IMR-90 (cell line): ENCODE data around the gene UBASH3B. TPM values are rescaled to one million over a fixed set of nuclear protein-coding genes. Genes with fewer than 3 reads are reported as not detected.
A peak's percentile ranks its signal among the peaks of the same experiment; 100 is the strongest.

Experiments used
- ATAC-seq: fragments of 200-7000 bp; cut with Tn5 transposase; 2 replicates; pipeline ENCODE4 v1.9.1; 2020; ENCODE audit warnings: low read depth, mild to moderate bottlenecking, moderate library complexity
- BruUV-seq: library from RNA; stranded (reverse); fragments of 400-500 nt; replicated peaks from 2 replicates; lab custom pipeline; 2021; lab: Mats Ljungman, UMichigan
- CTCF ChIA-PET: fragments of 300-600 bp; formaldehyde crosslinking; extraction: SDS; loops from one replicate; lab custom pipeline; 2021; ENCODE audit warnings: antibody characterized with exemption; lab: Yijun Ruan, JAX
- POLR2A ChIA-PET: fragments of 300-600 bp; sonication (Branson Sonifier 250); formaldehyde crosslinking; loops from one replicate; lab custom pipeline; 2022; ENCODE audit warnings: antibody characterized with exemption; ENCODE audit not compliant: unreplicated experiment; lab: Charles Lee
- DNase-seq: peaks from one replicate; pipeline ENCODE4 v3.0.0; 2013
- H2AFZ ChIP-seq: replicated peaks from 2 replicates; pipeline ENCODE3; 2013; ENCODE audit warnings: low read length, mild to moderate bottlenecking; ENCODE audit not compliant: poor library complexity
- H2AK5ac ChIP-seq: 2 replicates; pipeline ENCODE4 v1.6.1; 2013; ENCODE audit warnings: low read depth, low read length, inconsistent platforms
- H2AK9ac ChIP-seq: replicated peaks from 2 replicates; pipeline ENCODE3; 2013; ENCODE audit warnings: mild to moderate bottlenecking, low read depth, low read length, moderate library complexity; ENCODE audit not compliant: poor library complexity
- H2BK120ac ChIP-seq: 2 replicates; pipeline ENCODE4 v1.6.1; 2013; ENCODE audit warnings: low read depth, low read length, inconsistent platforms
- H2BK15ac ChIP-seq: 3 replicates; pipeline ENCODE4 v1.6.1; 2013; ENCODE audit warnings: low read depth, low read length, inconsistent platforms
- H2BK20ac ChIP-seq: 2 replicates; pipeline ENCODE4 v1.6.1; 2013; ENCODE audit warnings: low read depth, mild to moderate bottlenecking, inconsistent platforms, low read length, moderate library complexity
- H2BK5ac ChIP-seq: 2 replicates; pipeline ENCODE4 v1.6.1; 2013; ENCODE audit warnings: mild to moderate bottlenecking, low read depth, low read length, inconsistent platforms; ENCODE audit not compliant: poor library complexity, severe bottlenecking
- H3K14ac ChIP-seq: replicated peaks from 2 replicates; pipeline ENCODE4 v1.6.1; 2013; ENCODE audit warnings: low read depth, low read length, inconsistent platforms
- H3K18ac ChIP-seq: 2 replicates; pipeline ENCODE4 v1.6.1; 2013; ENCODE audit warnings: low read depth, low read length, control low read depth
- H3K23ac ChIP-seq: 2 replicates; pipeline ENCODE4 v1.6.1; 2013; ENCODE audit warnings: low read depth, low read length, inconsistent platforms
- H3K27ac ChIP-seq: 2 replicates; pipeline ENCODE4 v1.5.1; 2013; ENCODE audit warnings: mild to moderate bottlenecking, control low read depth, low read length; ENCODE audit not compliant: insufficient read depth
- H3K27me3 ChIP-seq: 2 replicates; pipeline ENCODE4 v1.6.1; 2013; ENCODE audit warnings: low read length; ENCODE audit not compliant: control insufficient read depth, insufficient read depth
- H3K36me3 ChIP-seq: 2 replicates; pipeline ENCODE4 v1.6.1; 2013; ENCODE audit warnings: low read length, mixed read lengths; ENCODE audit not compliant: control insufficient read depth, insufficient read depth
- H3K4ac ChIP-seq: 2 replicates; pipeline ENCODE4 v1.6.1; 2013; ENCODE audit warnings: low read depth, low read length, inconsistent platforms
- H3K4me1 ChIP-seq: 2 replicates; pipeline ENCODE4 v1.6.1; 2013; ENCODE audit warnings: low read length, mixed read lengths; ENCODE audit not compliant: control insufficient read depth, insufficient read depth
- H3K4me2 ChIP-seq: 2 replicates; pipeline ENCODE4 v1.6.1; 2013; ENCODE audit warnings: low read depth, mild to moderate bottlenecking, control low read depth, low read length, moderate library complexity
- H3K4me3 ChIP-seq: 2 replicates; pipeline ENCODE4 v1.5.1; 2013; ENCODE audit warnings: low read depth, mild to moderate bottlenecking, control low read depth, low read length, moderate library complexity; ENCODE audit not compliant: insufficient read depth
- H3K56ac ChIP-seq: 2 replicates; pipeline ENCODE4 v1.6.1; 2013; ENCODE audit warnings: low read length, inconsistent platforms; ENCODE audit not compliant: insufficient read depth; ENCODE audit errors: extremely low read depth
- H3K79me1 ChIP-seq, 2 experiments: 2 replicates each; pipeline ENCODE4 v1.6.1; 2013; ENCODE audit warnings: low read length in 2 of 2, inconsistent platforms in 1 of 2, low read depth in 1 of 2
- H3K9ac ChIP-seq: 2 replicates; pipeline ENCODE4 v1.6.1; 2013; ENCODE audit warnings: low read depth, low read length, control low read depth
- H3K9me1 ChIP-seq: 2 replicates; pipeline ENCODE4 v1.6.1; 2013; ENCODE audit warnings: low read length, inconsistent platforms; ENCODE audit not compliant: insufficient read depth
- H3K9me3 ChIP-seq: 2 replicates; pipeline ENCODE4 v1.6.1; 2013; ENCODE audit warnings: low read length; ENCODE audit not compliant: control insufficient read depth, insufficient read depth
- H4K20me1 ChIP-seq: 2 replicates; pipeline ENCODE4 v1.6.1; 2013; ENCODE audit warnings: low read length, inconsistent platforms; ENCODE audit not compliant: insufficient read depth
- H4K5ac ChIP-seq: 2 replicates; pipeline ENCODE4 v1.6.1; 2013; ENCODE audit warnings: mild to moderate bottlenecking, low read depth, low read length, control low read depth
- H4K8ac ChIP-seq, 2 experiments: 2 replicates each; pipeline ENCODE4 v1.6.1; 2013; ENCODE audit warnings: low read depth in 2 of 2, low read length in 2 of 2, control low read depth in 1 of 2, inconsistent platforms in 1 of 2
- H4K91ac ChIP-seq: 2 replicates; pipeline ENCODE4 v1.6.1; 2013; ENCODE audit warnings: low read depth, low read length, inconsistent platforms; ENCODE audit not compliant: insufficient read depth
- BHLHE40 ChIP-seq: fragments of 150-350 bp; IDR thresholded peaks from 2 replicates; pipeline ENCODE4 v1.6.1; 2016; ENCODE audit warnings: mild to moderate bottlenecking, low read depth, low read length
- CEBPB ChIP-seq: IDR thresholded peaks from 2 replicates; pipeline ENCODE4 v1.6.1; 2012; ENCODE audit warnings: low read depth, low read length, improper control_type of control experiment
- CHD1 ChIP-seq: IDR thresholded peaks from 2 replicates; pipeline ENCODE4 v1.6.1; 2012; ENCODE audit warnings: low read depth, low read length, improper control_type of control experiment
- FOS ChIP-seq: fragments of 150-350 bp; IDR thresholded peaks from 2 replicates; pipeline ENCODE4 v1.6.1; 2016; ENCODE audit warnings: low read depth, low read length
- MAFK ChIP-seq: IDR thresholded peaks from 2 replicates; pipeline ENCODE4 v1.6.1; 2012; ENCODE audit warnings: low read depth, low read length, improper control_type of control experiment
- MAZ ChIP-seq: IDR thresholded peaks from 2 replicates; pipeline ENCODE4 v1.6.1; 2012; ENCODE audit warnings: low read depth, mild to moderate bottlenecking, low read length, improper control_type of control experiment, moderate library complexity, borderline replicate concordance
- MXI1 ChIP-seq: IDR thresholded peaks from 2 replicates; pipeline ENCODE4 v1.6.1; 2012; ENCODE audit warnings: low read depth, mild to moderate bottlenecking, low read length, moderate library complexity, borderline replicate concordance
- NFE2L2 ChIP-seq: fragments of 150-350 bp; IDR thresholded peaks from 2 replicates; pipeline ENCODE4 v1.6.1; 2016; ENCODE audit warnings: low read depth, mild to moderate bottlenecking, low read length
- POLR2A ChIP-seq: IDR thresholded peaks from 2 replicates; pipeline ENCODE4 v1.6.1; 2012; ENCODE audit warnings: mild to moderate bottlenecking, low read depth, low read length
- RAD21 ChIP-seq: IDR thresholded peaks from 2 replicates; pipeline ENCODE4 v1.6.1; 2012; ENCODE audit warnings: low read length, improper control_type of control experiment
- RCOR1 ChIP-seq: IDR thresholded peaks from 2 replicates; pipeline ENCODE4 v1.6.1; 2012; ENCODE audit warnings: mild to moderate bottlenecking, low read length, improper control_type of control experiment; ENCODE audit not compliant: insufficient replicate concordance
- RFX5 ChIP-seq: IDR thresholded peaks from 2 replicates; pipeline ENCODE4 v1.8.0; 2012; ENCODE audit warnings: low read depth, mild to moderate bottlenecking, low read length, moderate library complexity
- SMC3 ChIP-seq: fragments of 150-350 bp; IDR thresholded peaks from 2 replicates; pipeline ENCODE4 v1.6.1; 2016; ENCODE audit warnings: low read depth, mild to moderate bottlenecking, antibody characterized with exemption, low read length, moderate library complexity
- WGBS, 2 experiments: methylation state at CpG; one replicate each; pipeline versions ENCODE4 v1.1.5 to v1.1.7; 2013; ENCODE audit warnings: missing lambda C conversion rate in 2 of 2; ENCODE audit not compliant: insufficient read length in 1 of 2; ENCODE audit errors: extremely low coverage in 2 of 2; 5-methylcytosine and 5-hydroxymethylcytosine counted together
- dilution Hi-C: fragments of 300-500 bp; cut with HindIII; formaldehyde crosslinking; loops from one replicate; pipeline ENCODE4 v1.14.3; 2018; ENCODE audit warnings: low sequenced_read_pairs; ENCODE audit not compliant: unreplicated experiment
- in situ Hi-C: fragments of 300-500 bp; cut with MboI; formaldehyde crosslinking; loops from 3 replicates; pipeline ENCODE4 v1.14.3; 2019; ENCODE audit warnings: low sequenced_read_pairs, inconsistent platforms, mixed read lengths
- intact Hi-C: fragments of 100-400 bp; cut with micrococcal nuclease; formaldehyde crosslinking; loops from 2 replicates; pipeline ENCODE4 v1.10.0; 2022
- polyA plus RNA-seq, 3 experiments: library from polyadenylated mRNA; depleted of rRNA; stranded (reverse); fragments of >200 nt; gene quantifications; 2 replicates each; pipeline ENCODE4 v1.2.3, GENCODE V29; 2012; ENCODE audit warnings: low replicate concordance in 1 of 3
- total RNA-seq: library from RNA; depleted of rRNA; stranded (reverse); fragments of >200 nt; gene quantifications from 2 replicates; pipeline ENCODE4 v1.2.3, GENCODE V29; 2012
- TF ChIP-seq, protein P1 (sequence below): conservative IDR thresholded peaks from 2 replicates; pipeline ENCODE4 v1.5.1; 2012; ENCODE audit warnings: mild to moderate bottlenecking, low read depth, low read length, improper control_type of control experiment
- TF ChIP-seq, protein P2 (sequence below): fragments of 150-350 bp; IDR thresholded peaks from 2 replicates; pipeline ENCODE4 v1.6.1; 2017; ENCODE audit warnings: mild to moderate bottlenecking, antibody characterized with exemption, low read length, low read depth
- TF ChIP-seq, protein P3 (sequence below): fragments of 150-350 bp; IDR thresholded peaks from 2 replicates; pipeline ENCODE4 v1.6.1; 2016; ENCODE audit warnings: low read depth, mild to moderate bottlenecking, low read length, moderate library complexity, borderline replicate concordance

The UBASH3B gene
- total and polyA plus RNA-seq, 2 of the 4 experiments (the other 2 are of a cell fraction), result 27.2 to 48.0 TPM

DNA sequence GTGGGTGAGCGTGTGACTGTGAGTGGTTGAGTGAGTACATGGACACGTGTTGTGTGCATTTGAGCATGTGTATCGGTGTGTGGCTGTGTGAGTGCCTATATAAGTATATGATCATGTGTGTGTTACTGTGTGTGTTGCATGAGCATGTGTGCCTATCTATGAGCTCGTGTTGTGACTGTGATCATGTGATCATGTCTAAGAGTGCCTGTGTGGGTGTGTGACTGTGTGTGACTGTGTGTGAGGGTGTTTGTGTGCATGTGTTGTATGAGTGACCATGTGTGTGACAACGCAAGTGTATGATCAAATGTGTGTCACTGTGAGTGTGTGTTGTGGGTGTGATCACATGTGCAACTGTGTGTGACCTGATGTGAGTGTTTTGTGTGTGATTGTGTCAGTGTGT lies 88.8 kb downstream of the UBASH3B start:
- CTCF ChIA-PET, result interaction anchor here (1.1 kb wide), 1 partner anchor 12 kb away, joined by 4 read pairs; no protein-coding TSS in a partner anchor
- Histone ChIP-seq H3K23ac (peak overlapping the region; percentile 78; the same call in 1 of the 2 replicates), H3K79me1 (peaks cover 52 to 88% of the 10 kb centered on the region in 2 experiments), H3K18ac (peak overlapping the region; percentile 51; the same call in 1 of the 2 replicates), H3K36me3 (no peaks in the 10 kb centered on the region), H2BK5ac (peak overlapping the region; percentile 23), H3K9me3 (no peaks in the 10 kb centered on the region), H4K8ac (peak overlapping the region in 1 of 2 experiments; percentile 66; a peak in 2 of 4 replicates), H3K56ac (no peak overlapping the region), H4K5ac (no peak overlapping the region), H3K27ac (no peak overlapping the region), H3K14ac (peak overlapping the region; percentile 83), H3K9ac (no peak overlapping the region; the same call in 1 of the 2 replicates), H3K4me3 (no peak overlapping the region), H2BK15ac (peak overlapping the region; percentile 66; the same call in 1 of the 3 replicates), H2AK5ac (peak overlapping the region; percentile 95; the same call in 1 of the 2 replicates), H2BK120ac (0 out of 2 replicates have a peak overlapping the region, but pooled peaks have one; percentile 25), H3K4me2 (no peak overlapping the region), H2BK20ac (no peak overlapping the region), H3K4me1 (peaks cover 32% of the 10 kb centered on the region), H4K20me1 (peaks cover 23% of the 10 kb centered on the region), H2AK9ac (no peak overlapping the region), H3K9me1 (peaks cover 44% of the 10 kb centered on the region), H4K91ac (peak overlapping the region; percentile 63), H3K27me3 (no peaks in the 10 kb centered on the region), H3K4ac (peak overlapping the region; percentile 86), H2AFZ (peak overlapping the region; percentile 26)
- POLR2A ChIA-PET, result no interaction called here
- WGBS, 2 experiments, result 66% methylated on average over 5 of the region's 5 CpGs; no CpG with 5 or more reads in 1 of the 2 experiments
- DNase-seq (no peak), ATAC-seq (no peak)
- in situ Hi-C loops (no loop called here), intact Hi-C loops (no loop called here), dilution Hi-C loops (no loop called here)
- BruUV-seq, result no TSS peak
- TF ChIP-seq NFE2L2 (no peak), MAFK (no peak), FOS (no peak), RAD21 (no peak), SMC3 (no peak), POLR2A (no peak), CHD1 (no peak), CEBPB (no peak), RFX5 (no peak), BHLHE40 (no peak), RCOR1 (no peak), MAZ (no peak), MXI1 (no peak)
- TF ChIP-seq, protein P1, sequence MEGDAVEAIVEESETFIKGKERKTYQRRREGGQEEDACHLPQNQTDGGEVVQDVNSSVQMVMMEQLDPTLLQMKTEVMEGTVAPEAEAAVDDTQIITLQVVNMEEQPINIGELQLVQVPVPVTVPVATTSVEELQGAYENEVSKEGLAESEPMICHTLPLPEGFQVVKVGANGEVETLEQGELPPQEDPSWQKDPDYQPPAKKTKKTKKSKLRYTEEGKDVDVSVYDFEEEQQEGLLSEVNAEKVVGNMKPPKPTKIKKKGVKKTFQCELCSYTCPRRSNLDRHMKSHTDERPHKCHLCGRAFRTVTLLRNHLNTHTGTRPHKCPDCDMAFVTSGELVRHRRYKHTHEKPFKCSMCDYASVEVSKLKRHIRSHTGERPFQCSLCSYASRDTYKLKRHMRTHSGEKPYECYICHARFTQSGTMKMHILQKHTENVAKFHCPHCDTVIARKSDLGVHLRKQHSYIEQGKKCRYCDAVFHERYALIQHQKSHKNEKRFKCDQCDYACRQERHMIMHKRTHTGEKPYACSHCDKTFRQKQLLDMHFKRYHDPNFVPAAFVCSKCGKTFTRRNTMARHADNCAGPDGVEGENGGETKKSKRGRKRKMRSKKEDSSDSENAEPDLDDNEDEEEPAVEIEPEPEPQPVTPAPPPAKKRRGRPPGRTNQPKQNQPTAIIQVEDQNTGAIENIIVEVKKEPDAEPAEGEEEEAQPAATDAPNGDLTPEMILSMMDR, result no peak
- TF ChIP-seq, protein P2, sequence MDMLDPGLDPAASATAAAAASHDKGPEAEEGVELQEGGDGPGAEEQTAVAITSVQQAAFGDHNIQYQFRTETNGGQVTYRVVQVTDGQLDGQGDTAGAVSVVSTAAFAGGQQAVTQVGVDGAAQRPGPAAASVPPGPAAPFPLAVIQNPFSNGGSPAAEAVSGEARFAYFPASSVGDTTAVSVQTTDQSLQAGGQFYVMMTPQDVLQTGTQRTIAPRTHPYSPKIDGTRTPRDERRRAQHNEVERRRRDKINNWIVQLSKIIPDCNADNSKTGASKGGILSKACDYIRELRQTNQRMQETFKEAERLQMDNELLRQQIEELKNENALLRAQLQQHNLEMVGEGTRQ, result no peak
- TF ChIP-seq, protein P3, sequence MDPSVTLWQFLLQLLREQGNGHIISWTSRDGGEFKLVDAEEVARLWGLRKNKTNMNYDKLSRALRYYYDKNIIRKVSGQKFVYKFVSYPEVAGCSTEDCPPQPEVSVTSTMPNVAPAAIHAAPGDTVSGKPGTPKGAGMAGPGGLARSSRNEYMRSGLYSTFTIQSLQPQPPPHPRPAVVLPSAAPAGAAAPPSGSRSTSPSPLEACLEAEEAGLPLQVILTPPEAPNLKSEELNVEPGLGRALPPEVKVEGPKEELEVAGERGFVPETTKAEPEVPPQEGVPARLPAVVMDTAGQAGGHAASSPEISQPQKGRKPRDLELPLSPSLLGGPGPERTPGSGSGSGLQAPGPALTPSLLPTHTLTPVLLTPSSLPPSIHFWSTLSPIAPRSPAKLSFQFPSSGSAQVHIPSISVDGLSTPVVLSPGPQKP, result no peak
